SU-DHL-6 (cell line): ENCODE data around the gene APRT.

Source experiments
- EZH2phosphoT487 ChIP-seq: fragments of 200-600 bp; sonication (generic), shearing (Covaris generic); conservative IDR thresholded peaks from 2 replicates; pipeline ENCODE4 v1.6.1; 2018; ENCODE audit warnings: mild to moderate bottlenecking, antibody characterized with exemption, low read length, moderate library complexity, mixed read lengths
- TF ChIP-seq, protein P1 (sequence below): fragments of 200-600 bp; sonication (generic); IDR thresholded peaks from one replicate; pipeline ENCODE4 v1.5.1; 2017; ENCODE audit warnings: antibody characterized with exemption, mild to moderate bottlenecking, low read length, moderate library complexity; ENCODE audit not compliant: insufficient read depth, poor library complexity, severe bottlenecking

DNA sequence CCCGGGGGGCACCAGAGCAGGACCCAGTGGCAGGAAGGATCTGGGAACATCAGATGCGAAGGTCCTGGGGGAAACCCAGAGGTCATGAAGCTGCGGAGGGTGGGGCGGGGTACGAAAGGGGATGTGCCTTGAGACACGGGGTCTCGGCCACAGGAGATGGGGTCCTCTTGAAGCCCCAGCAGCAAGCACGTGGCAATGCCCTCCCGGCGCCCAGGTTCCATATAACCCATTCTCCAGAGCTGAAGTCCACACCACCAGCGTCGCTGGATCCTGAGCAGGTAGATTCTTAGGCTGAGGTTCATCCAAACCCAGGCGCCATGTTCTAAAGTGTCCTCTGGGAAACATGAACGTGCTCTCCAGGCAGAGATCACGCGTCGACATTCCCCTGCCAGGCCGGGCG, 47.6 kb downstream of the APRT start:
- TF ChIP-seq, protein P1, sequence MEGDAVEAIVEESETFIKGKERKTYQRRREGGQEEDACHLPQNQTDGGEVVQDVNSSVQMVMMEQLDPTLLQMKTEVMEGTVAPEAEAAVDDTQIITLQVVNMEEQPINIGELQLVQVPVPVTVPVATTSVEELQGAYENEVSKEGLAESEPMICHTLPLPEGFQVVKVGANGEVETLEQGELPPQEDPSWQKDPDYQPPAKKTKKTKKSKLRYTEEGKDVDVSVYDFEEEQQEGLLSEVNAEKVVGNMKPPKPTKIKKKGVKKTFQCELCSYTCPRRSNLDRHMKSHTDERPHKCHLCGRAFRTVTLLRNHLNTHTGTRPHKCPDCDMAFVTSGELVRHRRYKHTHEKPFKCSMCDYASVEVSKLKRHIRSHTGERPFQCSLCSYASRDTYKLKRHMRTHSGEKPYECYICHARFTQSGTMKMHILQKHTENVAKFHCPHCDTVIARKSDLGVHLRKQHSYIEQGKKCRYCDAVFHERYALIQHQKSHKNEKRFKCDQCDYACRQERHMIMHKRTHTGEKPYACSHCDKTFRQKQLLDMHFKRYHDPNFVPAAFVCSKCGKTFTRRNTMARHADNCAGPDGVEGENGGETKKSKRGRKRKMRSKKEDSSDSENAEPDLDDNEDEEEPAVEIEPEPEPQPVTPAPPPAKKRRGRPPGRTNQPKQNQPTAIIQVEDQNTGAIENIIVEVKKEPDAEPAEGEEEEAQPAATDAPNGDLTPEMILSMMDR: no peak
- no peak for TF ChIP-seq EZH2phosphoT487
